Keratinocyte (primary cell): ENCODE measurements around the gene STRBP. TPM values are rescaled to one million over a fixed set of nuclear protein-coding genes. Genes with fewer than 3 reads are reported as not detected.

ENCODE experiments used
- DNase-seq: peaks from one replicate; pipeline ENCODE4 v3.0.0-alpha.2; 2011; ENCODE audit warnings: low read depth, missing footprints, low spot score
- FAIRE-seq: peaks from 2 replicates; lab custom pipeline; 2011; peaks lifted over from hg19 to GRCh38; lab: Jason Lieb, UNC
- H2AFZ ChIP-seq: 2 replicates; pipeline ENCODE4 v1.6.0; 2012; ENCODE audit warnings: low read length, control low read depth, inconsistent platforms; ENCODE audit not compliant: control insufficient read depth
- H3K27ac ChIP-seq: 2 replicates; pipeline ENCODE4 v1.5.1; 2011; ENCODE audit warnings: low read length; ENCODE audit not compliant: control insufficient read depth, insufficient read depth
- H3K27me3 ChIP-seq: 3 replicates; pipeline ENCODE4 v1.6.0; 2011; ENCODE audit warnings: low read length; ENCODE audit not compliant: control insufficient read depth, insufficient read depth; ENCODE audit errors: extremely low read depth
- H3K36me3 ChIP-seq, 2 experiments: 2 replicates in 1 of 2; 3 replicates in 1 of 2; pipeline ENCODE4 v1.5.1; 2011; ENCODE audit warnings: low read length in 2 of 2, mild to moderate bottlenecking in 1 of 2; ENCODE audit not compliant: control insufficient read depth in 2 of 2, insufficient read depth in 2 of 2; ENCODE audit errors: extremely low read depth in 1 of 2
- H3K4me1 ChIP-seq: 3 replicates; pipeline ENCODE4 v1.5.1; 2011; ENCODE audit warnings: low read length; ENCODE audit not compliant: control insufficient read depth, insufficient read depth; ENCODE audit errors: extremely low read depth
- H3K4me2 ChIP-seq: 3 replicates; pipeline ENCODE4 v1.6.0; 2011; ENCODE audit warnings: low read depth, low read length; ENCODE audit not compliant: control insufficient read depth, insufficient read depth; ENCODE audit errors: extremely low read depth
- H3K4me3 ChIP-seq, 3 experiments: fragments of 200-600 bp in 1 of 3; sonication (generic) in 1 of 3; 2 replicates in 2 of 3; 3 replicates in 1 of 3; pipeline ENCODE4 v1.5.1; 2011 to 2016; ENCODE audit warnings: low read length in 3 of 3, mild to moderate bottlenecking in 3 of 3, control low read depth in 2 of 3, inconsistent platforms in 1 of 3, low read depth in 1 of 3, mixed read lengths in 1 of 3, mixed run types in 1 of 3, moderate library complexity in 1 of 3; ENCODE audit not compliant: control insufficient read depth in 2 of 3, insufficient read depth in 2 of 3; ENCODE audit errors: extremely low read depth in 1 of 3
- H3K79me2 ChIP-seq: 2 replicates; pipeline ENCODE4 v1.6.0; 2012; ENCODE audit warnings: low read length; ENCODE audit not compliant: control insufficient read depth, insufficient read depth
- H3K9ac ChIP-seq: 3 replicates; pipeline ENCODE4 v1.6.0; 2011; ENCODE audit warnings: low read length; ENCODE audit not compliant: control insufficient read depth, insufficient read depth; ENCODE audit errors: extremely low read depth
- H3K9me1 ChIP-seq: 3 replicates; pipeline ENCODE4 v1.6.0; 2011; ENCODE audit warnings: low read length; ENCODE audit not compliant: control insufficient read depth, insufficient read depth; ENCODE audit errors: extremely low read depth
- H3K9me3 ChIP-seq: 2 replicates; pipeline ENCODE4 v1.5.1; 2012; ENCODE audit warnings: low read depth, low read length; ENCODE audit not compliant: control insufficient read depth
- H4K20me1 ChIP-seq: 3 replicates; pipeline ENCODE4 v1.6.0; 2011; ENCODE audit warnings: low read length; ENCODE audit not compliant: control insufficient read depth, insufficient read depth; ENCODE audit errors: extremely low read depth
- EZH2 ChIP-seq: IDR thresholded peaks from one replicate; pipeline ENCODE4 v1.6.1; 2012; ENCODE audit warnings: inconsistent platforms, mild to moderate bottlenecking, low read length, moderate library complexity
- dilution Hi-C: fragments of 300-500 bp; cut with MboI; formaldehyde crosslinking; loops from one replicate; pipeline ENCODE4 v1.7.0; 2020; ENCODE audit warnings: low sequenced_read_pairs; ENCODE audit not compliant: extremely low pct_ligation_motif_present
- polyA plus RNA-seq, 5 experiments: library from polyadenylated mRNA; depleted of rRNA in 3 of 5; stranded (reverse) in 3 of 5; stranded (forward) in 1 of 5; unstranded in 1 of 5; fragments of >200 nt; gene quantifications; 1 replicate in 1 of 5; 2 replicates in 3 of 5; 3 replicates in 1 of 5; pipeline versions ENCODE4 v1.2.1 to v1.2.3, GENCODE V29; 2011 to 2012; ENCODE audit warnings: missing spikeins in 2 of 5, low read depth in 1 of 5, low replicate concordance in 1 of 5
- TF ChIP-seq, protein P1 (sequence below), 3 experiments: IDR thresholded peaks in 1 of 3; conservative IDR thresholded peaks in 1 of 3; optimal IDR thresholded peaks in 1 of 3; 2 replicates in 2 of 3; 3 replicates in 1 of 3; pipeline versions ENCODE3 to v1.5.1; 2011; ENCODE audit warnings: low read length in 3 of 3, mild to moderate bottlenecking in 3 of 3, moderate library complexity in 2 of 3, control low read depth in 1 of 3, inconsistent platforms in 1 of 3; ENCODE audit not compliant: insufficient read depth in 2 of 3; ENCODE audit errors: extremely low read depth in 1 of 3

STRBP gene
- polyA plus RNA-seq, 1 donor (not counting 4 experiments of a cell fraction or from before 2014, with no cell fraction given): 11.3 TPM

DNA sequence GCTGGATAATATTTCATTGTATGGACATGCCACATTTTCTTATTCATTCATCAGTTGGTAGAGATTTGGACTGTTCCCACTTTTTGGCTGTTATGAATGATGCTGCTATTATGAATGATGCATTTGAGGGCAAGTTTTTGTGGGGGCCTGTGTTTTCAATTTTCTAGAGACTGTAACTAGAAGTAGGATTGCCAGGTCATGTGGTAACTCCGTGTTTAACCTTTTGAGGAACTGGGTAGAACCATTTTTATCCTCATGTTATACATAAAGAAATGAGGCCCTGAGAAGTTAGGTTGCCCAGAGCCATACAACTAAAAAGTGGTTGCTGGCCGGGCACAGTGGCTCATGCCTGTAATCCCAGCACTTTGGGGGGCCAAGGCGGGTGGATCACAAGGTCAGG is 22.4 kb upstream of the STRBP start:
- no peak overlapping the region for H3K9ac ChIP-seq
- no peaks in the 10 kb centered on the region for H3K79me2 ChIP-seq
- DNase-seq (no peak), FAIRE-seq (no peak)
- TF ChIP-seq, protein P1, sequence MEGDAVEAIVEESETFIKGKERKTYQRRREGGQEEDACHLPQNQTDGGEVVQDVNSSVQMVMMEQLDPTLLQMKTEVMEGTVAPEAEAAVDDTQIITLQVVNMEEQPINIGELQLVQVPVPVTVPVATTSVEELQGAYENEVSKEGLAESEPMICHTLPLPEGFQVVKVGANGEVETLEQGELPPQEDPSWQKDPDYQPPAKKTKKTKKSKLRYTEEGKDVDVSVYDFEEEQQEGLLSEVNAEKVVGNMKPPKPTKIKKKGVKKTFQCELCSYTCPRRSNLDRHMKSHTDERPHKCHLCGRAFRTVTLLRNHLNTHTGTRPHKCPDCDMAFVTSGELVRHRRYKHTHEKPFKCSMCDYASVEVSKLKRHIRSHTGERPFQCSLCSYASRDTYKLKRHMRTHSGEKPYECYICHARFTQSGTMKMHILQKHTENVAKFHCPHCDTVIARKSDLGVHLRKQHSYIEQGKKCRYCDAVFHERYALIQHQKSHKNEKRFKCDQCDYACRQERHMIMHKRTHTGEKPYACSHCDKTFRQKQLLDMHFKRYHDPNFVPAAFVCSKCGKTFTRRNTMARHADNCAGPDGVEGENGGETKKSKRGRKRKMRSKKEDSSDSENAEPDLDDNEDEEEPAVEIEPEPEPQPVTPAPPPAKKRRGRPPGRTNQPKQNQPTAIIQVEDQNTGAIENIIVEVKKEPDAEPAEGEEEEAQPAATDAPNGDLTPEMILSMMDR (optimal IDR thresholded peaks at IDR 0.05 in 1 of 3, IDR thresholded peaks at IDR 0.05 in 1 of 3, conservative IDR thresholded peaks at IDR 0.05 in 1 of 3; ENCODE audit: extremely low read depth in 1 of 3, insufficient read depth in 2 of 3, low read length in 3 of 3): no peak
- no peak for TF ChIP-seq EZH2
- H3K4me3 ChIP-seq: no peak overlapping the region
- H3K9me3 ChIP-seq: no peaks in the 10 kb centered on the region
- no peak overlapping the region for H3K27ac ChIP-seq
- no peaks in the 10 kb centered on the region for H4K20me1 ChIP-seq
- no peaks in the 10 kb centered on the region for H3K36me3 ChIP-seq
- H3K27me3 ChIP-seq: peaks cover 2% of the 10 kb centered on the region
- no peaks in the 10 kb centered on the region for H3K4me1 ChIP-seq
- no peak overlapping the region for H3K4me2 ChIP-seq
- dilution Hi-C loops: no loop called here
- H3K9me1 ChIP-seq: no peaks in the 10 kb centered on the region
- H2AFZ ChIP-seq: no peak overlapping the region

DNA sequence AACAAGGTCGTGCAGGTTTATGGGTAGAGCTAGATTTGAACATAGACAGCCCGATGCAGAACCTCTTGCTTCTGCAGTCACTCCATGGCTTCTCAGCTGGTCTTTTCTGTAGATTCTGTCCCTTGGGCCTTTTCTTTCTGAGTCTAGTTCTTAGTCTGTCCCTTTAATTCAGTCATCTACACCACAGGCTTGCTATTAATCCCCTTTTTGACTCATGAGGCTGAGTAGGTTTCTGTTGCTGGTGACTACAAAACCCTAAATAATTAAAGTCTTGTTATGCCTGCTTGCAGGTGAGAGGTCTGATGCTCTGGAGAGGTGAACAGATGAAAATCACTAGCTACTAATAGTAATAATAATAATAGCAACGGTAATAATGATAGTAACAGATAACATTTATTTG is 19.3 kb upstream of the STRBP start:
- Histone ChIP-seq H3K9ac (no peak overlapping the region), H3K27ac (no peak overlapping the region), H3K36me3 (no peaks in the 10 kb centered on the region), H3K9me3 (no peaks in the 10 kb centered on the region), H2AFZ (no peak overlapping the region), H3K9me1 (no peaks in the 10 kb centered on the region), H4K20me1 (no peaks in the 10 kb centered on the region), H3K4me3 (no peak overlapping the region), H3K4me2 (no peak overlapping the region), H3K27me3 (peaks cover 7% of the 10 kb centered on the region), H3K4me1 (no peaks in the 10 kb centered on the region), H3K79me2 (no peaks in the 10 kb centered on the region)
- FAIRE-seq (no peak), DNase-seq (no peak)
- TF ChIP-seq, protein P1 (optimal IDR thresholded peaks at IDR 0.05 in 1 of 3, IDR thresholded peaks at IDR 0.05 in 1 of 3, conservative IDR thresholded peaks at IDR 0.05 in 1 of 3; ENCODE audit: extremely low read depth in 1 of 3, insufficient read depth in 2 of 3, low read length in 3 of 3): no peak
- no peak for TF ChIP-seq EZH2
- dilution Hi-C loops: no loop called here
